COLO829 (cell line): ENCODE measurements around the gene GDE1.

Source experiments
- DNase-seq: peaks from one replicate; pipeline ENCODE4 v3.0.0; 2012; ENCODE audit warnings: low spot score

GDE1 gene

GRCh38 chr16:19486051-19486450, 35.8 kb downstream of the GDE1 start:
- no peak for DNase-seq

DNA sequence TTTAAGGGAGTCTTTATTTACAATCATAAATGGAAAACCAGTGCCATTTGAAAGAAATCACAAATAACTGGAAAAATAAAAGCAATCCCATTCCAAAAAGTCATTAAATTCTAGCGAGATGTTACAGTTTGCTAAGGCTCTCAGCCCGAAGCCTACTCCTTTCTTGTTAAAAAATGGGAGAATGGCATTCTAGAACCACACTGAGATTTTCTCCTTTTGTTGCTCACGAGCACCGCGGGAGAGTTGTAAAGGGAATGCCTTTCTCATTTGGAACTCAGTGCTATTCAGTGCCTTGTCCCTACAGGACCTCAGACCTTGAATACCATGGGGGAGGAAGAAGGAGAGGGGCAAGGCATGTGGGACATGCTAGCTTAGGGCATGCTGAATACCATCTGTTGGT, 36.3 kb downstream of the GDE1 start:
- no peak for DNase-seq

DNA sequence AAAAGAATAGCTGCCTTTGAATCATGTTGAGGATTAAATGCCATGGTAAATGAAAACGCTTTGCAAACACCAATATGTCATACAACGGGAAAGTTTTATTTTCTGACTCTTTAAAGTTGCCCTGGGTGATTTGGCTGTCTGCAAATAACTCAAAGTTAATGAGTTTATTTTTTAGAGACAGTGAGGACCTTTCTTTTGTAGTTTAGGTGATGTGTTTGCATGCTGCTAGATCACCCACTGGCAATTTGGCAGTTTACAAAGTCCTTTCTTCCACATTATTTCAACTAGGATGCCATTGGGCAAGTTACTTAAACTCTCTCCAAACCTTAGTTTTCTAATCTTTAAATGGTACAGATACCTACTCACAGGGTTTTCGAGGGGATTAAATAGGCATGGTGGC, 37.8 kb downstream of the GDE1 start:
- no peak for DNase-seq

- no peak for DNase-seq
Observed at GRCh38 chr16:19482291-19482690, 39.6 kb downstream of the GDE1 start.

DNA sequence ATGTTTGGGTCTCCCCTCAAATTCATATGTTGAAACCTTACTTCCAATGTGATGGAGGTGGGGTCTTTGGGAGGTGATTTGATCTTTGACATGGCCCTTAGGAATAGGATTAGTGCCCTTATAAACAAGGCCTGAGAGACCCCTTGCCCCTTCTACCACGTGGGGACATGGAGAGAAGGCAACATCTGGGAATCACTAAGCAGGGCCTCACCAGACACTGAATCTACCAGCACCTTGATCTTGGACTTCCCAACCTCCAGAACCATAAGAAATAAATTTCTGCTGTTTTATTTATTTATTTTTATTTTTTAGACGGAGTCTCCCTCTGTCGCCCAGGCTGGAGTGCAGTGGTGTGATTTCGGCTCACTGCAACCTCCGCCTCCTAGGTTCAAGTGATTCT, 40.1 kb downstream of the GDE1 start:
- no peak for DNase-seq

DNA sequence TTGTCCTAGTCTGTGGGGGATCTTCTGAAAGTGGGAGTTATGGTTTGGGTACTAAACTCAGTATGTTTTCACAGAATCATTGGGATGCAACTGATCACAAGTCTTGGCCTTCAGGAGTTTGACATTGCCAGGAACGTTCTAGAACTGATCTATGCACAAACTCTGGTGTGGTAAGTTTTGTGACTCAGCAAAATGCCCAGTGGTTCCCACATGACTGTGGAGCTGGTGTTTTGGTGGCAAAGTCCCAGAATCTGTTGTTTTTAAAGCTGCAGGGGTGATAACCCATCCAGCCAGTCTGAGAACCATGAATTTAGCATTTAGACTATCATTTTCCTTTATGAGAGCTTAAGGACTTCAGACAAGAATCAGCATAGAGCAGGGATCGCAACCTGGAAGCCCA, 40.6 kb downstream of the GDE1 start:
- DNase-seq: no peak

DNA sequence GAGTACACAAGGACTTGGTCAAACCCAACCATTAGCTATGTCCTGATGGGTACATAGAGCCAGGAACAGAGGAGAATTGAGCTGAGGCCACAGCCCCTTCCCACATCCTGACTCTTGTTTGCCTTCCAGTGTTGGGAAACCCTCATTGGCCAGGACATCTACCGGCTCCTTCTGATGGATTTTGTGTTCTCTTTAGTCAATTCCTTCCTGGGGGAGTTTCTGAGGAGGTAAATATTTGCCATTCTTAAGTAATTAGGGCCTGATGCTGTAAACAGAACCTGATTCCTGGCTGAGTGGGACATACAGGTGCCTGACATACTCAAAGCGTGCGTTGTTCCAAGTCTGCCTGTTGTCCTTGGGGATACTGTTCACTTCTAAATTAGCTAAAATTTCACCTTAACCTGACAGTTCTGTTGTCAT, 42.6 kb downstream of the GDE1 start:
- DNase-seq: no peak

GRCh38 chr16:19478505-19478904, 43.4 kb downstream of the GDE1 start:
- no peak for DNase-seq

DNA sequence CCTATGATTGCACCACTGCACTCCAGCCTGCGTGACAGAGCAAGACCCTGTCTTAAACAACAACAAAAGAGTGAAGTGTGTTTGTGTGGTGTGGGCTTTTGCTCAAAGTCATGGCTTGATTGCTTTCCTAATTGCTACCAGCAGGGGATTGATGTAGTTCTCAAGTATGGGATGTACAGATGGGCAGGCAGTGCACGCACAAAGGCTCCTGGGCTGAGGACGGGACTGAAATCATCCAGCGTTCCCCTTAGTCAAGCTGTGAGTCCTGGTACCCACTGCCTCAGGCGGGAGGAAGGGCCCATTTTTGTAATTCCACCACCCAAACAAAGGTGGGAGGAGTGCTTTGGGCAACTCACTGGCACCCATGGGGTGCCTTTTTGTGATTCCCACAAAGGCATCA, 47.3 kb downstream of the GDE1 start:
- DNase-seq: no peak

DNA sequence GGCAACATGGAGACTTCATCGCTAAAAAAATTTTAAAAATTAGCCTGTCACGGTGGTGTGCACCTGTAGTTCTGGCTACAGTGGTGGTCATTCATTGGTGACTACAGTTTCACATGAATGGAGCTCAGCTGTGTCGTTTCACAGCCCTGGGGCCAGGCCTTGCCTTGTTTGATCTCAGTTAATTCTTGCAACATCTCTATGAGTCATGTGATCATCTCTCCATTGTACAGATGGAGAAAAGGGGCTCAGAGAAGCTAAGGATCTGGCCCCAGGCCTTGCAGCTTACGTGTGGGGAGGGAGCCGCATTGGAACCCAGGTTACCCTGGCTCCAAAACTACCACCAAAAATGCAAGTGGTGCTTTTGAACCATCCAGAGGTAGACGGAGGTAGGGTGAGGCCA, 49.4 kb downstream of the GDE1 start:
- DNase-seq: no peak

DNA sequence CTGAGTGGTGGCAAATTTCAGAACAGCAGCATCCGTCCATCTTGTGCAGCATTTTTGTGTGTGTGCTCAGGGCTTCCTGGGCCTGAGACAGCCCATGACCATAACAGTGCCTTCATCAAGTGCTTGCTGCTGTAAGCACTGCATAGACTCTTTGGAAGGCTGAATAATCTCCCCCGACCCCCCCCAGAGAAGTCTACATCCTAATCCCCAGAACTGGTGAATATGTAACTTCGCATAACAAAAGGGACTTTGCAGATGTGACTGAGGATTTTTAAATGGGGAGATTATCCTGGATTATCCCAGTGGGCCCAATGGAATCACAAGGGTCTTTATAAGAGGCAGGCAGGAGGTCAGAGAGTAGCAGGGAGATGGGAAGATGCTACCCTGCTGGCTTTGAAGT, 53.6 kb downstream of the GDE1 start:
- no peak for DNase-seq

DNA sequence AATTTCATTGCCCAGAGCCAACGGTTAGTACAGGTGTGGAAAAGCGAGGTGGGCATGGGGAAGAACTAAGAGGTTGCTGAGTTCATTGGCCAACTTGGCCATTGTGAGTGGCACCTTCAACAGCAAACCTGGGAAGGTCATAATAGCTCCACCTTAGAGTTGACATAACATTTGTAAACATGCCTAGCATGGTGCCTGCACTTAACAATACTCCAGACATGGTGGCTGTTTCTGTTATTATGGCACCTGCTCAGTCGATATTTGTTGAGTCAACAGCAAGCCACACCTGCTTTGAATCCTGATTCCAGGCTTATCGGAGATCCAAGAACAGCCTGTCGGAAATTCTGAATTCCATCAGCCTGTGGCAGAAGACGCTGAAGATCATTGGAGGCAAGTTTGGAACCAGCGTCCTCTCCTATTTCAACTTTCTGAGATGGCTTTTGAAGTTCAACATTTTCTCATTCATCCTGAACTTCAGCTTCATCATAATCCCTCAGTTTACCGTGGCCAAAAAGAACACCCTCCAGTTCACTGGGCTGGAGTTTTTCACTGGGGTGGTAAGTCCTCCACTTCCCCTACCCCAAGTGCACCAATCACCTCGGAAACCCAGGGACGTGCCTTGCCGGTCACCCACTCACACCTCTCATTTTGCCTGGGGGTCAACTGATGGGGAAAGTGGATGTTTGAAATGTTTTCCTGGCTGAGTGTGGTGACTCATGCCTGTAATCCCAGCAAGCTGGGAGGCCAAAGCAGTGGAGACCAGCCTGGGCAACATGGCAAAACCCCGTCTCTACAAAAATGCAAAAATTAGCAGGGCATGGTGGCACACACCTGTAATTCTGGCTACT, 58.2 kb downstream of the GDE1 start:
- DNase-seq: no peak

DNA sequence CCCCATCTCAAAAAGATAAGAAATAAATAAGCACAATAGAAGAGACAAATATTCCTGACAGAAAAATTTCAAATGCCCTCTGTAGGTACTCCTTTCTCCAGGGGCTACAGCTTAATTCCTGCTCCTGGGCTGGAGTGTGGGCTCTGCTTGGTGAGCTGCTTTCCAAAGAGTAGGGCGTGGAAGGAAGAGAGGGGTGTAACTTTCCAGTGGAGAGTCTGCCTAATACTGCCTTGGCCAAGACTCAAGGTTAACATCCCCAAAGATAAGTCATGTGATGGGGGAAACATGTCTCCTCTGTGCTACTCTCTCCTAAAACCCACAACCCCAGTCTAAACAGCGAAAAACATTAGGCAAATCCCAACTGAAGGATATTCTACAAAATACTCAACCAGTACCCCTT, 61.5 kb downstream of the GDE1 start:
- no peak for DNase-seq

DNA sequence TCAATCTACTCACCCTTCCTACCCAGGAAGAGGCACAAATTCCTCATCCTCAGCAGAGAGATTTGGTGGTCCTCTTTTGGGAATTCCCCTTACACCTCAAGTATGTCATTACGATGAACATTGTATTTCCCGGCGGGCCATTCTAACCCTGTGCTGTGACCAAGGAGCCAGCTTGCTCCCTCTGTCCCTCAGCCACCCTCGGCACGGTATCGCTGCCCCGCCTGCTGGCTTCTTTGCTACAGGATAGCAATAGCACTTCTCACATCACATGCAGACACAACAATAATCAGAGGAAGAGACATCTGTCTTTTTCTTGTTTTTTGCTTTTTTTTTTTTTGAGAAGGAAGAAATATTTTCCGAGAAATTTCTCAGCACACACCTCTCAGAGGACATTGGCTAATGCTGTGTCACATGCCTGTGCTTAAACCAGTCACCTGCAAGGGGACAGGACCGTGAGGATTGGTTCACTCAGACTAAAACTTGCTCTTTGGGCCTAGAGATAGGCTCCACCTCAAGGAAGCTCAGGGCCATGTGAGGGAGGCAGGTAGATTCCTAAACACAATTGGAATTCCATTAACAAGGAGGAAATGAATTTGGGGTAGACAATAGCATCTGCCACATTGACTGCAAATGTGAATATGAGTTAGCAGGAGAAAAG, 63.0 kb downstream of the GDE1 start:
- DNase-seq: no peak
